Endothelial cell of umbilical vein (primary cell): ENCODE measurements around the gene KIF4A. TPM values are rescaled to one million over a fixed set of nuclear protein-coding genes. Genes with fewer than 3 reads are reported as not detected.

Experiments used
- BruUV-seq: library from RNA; stranded (reverse); fragments of 400-500 nt; replicated peaks from 2 replicates; lab custom pipeline; 2021; lab: Mats Ljungman, UMichigan
- CTCF ChIA-PET: fragments of 300-600, 350-600 bp; sonication (Branson Sonifier 250); formaldehyde crosslinking; loops from one replicate; lab custom pipeline; 2021; ENCODE audit warnings: antibody characterized with exemption, inconsistent platforms; lab: Charles Lee
- POLR2A ChIA-PET: fragments of 300-600, 350-600 bp; sonication (Branson Sonifier 250); formaldehyde crosslinking; loops from one replicate; lab custom pipeline; 2021; ENCODE audit warnings: antibody characterized with exemption, inconsistent platforms; lab: Charles Lee
- DNase-seq: peaks from one replicate; pipeline ENCODE4 v3.0.0-alpha.2; 2011; ENCODE audit warnings: low read depth, low spot score
- FAIRE-seq: peaks from 2 replicates; lab custom pipeline; 2011; peaks lifted over from hg19 to GRCh38; lab: Jason Lieb, UNC
- H2AFZ ChIP-seq: 2 replicates; pipeline ENCODE4 v1.6.0; 2012; ENCODE audit warnings: low read depth, low read length, control low read depth, inconsistent platforms
- H3K27ac ChIP-seq: 2 replicates; pipeline ENCODE4 v1.5.1; 2011; ENCODE audit warnings: low read depth, mild to moderate bottlenecking, control low read depth, low read length, moderate library complexity; ENCODE audit not compliant: insufficient read depth
- H3K27me3 ChIP-seq, 2 experiments: 2 replicates each; pipeline versions ENCODE4 v1.6.0 to v1.6.1; 2011; ENCODE audit warnings: low read length in 2 of 2, mixed read lengths in 1 of 2; ENCODE audit not compliant: control insufficient read depth in 2 of 2, insufficient read depth in 2 of 2
- H3K36me3 ChIP-seq, 2 experiments: 2 replicates in 1 of 2; 3 replicates in 1 of 2; pipeline ENCODE4 v1.5.1; 2011; ENCODE audit warnings: low read length in 2 of 2, mild to moderate bottlenecking in 1 of 2, moderate library complexity in 1 of 2; ENCODE audit not compliant: control insufficient read depth in 2 of 2, insufficient read depth in 2 of 2; ENCODE audit errors: extremely low read depth in 1 of 2
- H3K4me1 ChIP-seq: 3 replicates; pipeline ENCODE4 v1.5.1; 2011; ENCODE audit warnings: mild to moderate bottlenecking, low read length; ENCODE audit not compliant: control insufficient read depth, insufficient read depth; ENCODE audit errors: extremely low read depth
- H3K4me2 ChIP-seq: 2 replicates; pipeline ENCODE4 v1.6.1; 2011; ENCODE audit warnings: low read length, control low read depth, mixed read lengths; ENCODE audit not compliant: insufficient read depth
- H3K4me3 ChIP-seq, 3 experiments: fragments of 200-600 bp in 1 of 3; sonication (generic), shearing (Covaris generic) in 1 of 3; replicated peaks in 1 of 3; 2 replicates each; pipeline ENCODE4 v1.5.1; 2011 to 2016; ENCODE audit warnings: control low read depth in 3 of 3, low read length in 3 of 3, mild to moderate bottlenecking in 2 of 3, inconsistent platforms in 1 of 3, low read depth in 1 of 3, moderate library complexity in 1 of 3; ENCODE audit not compliant: insufficient read depth in 1 of 3
- H3K79me2 ChIP-seq: 2 replicates; pipeline ENCODE4 v1.6.0; 2012; ENCODE audit warnings: low read length, inconsistent platforms; ENCODE audit not compliant: control insufficient read depth, insufficient read depth
- H3K9ac ChIP-seq: replicated peaks from 2 replicates; pipeline ENCODE3; 2011; ENCODE audit warnings: low read length, control low read depth; ENCODE audit not compliant: insufficient read depth; ENCODE audit errors: extremely low read depth
- H3K9me1 ChIP-seq: replicated peaks from 3 replicates; pipeline ENCODE4 v1.6.0; 2011; ENCODE audit warnings: mild to moderate bottlenecking, low read length; ENCODE audit not compliant: control insufficient read depth, insufficient read depth; ENCODE audit errors: extremely low read depth
- H3K9me3 ChIP-seq: replicated peaks from 2 replicates; pipeline ENCODE4 v1.5.1; 2012; ENCODE audit warnings: low read length, inconsistent platforms; ENCODE audit not compliant: control insufficient read depth, insufficient read depth
- H4K20me1 ChIP-seq: replicated peaks from 2 replicates; pipeline ENCODE3; 2011; ENCODE audit warnings: mild to moderate bottlenecking, low read length; ENCODE audit not compliant: control insufficient read depth, insufficient read depth; ENCODE audit errors: extremely low read depth
- CTCF ChIP-seq, 2 donors: IDR thresholded peaks; 1 replicate in 1 of 2; 2 replicates in 1 of 2; pipeline ENCODE4 v1.5.1; 2011; ENCODE audit warnings: low read length in 2 of 2, mild to moderate bottlenecking in 2 of 2, moderate library complexity in 2 of 2, control low read depth in 1 of 2, inconsistent platforms in 1 of 2, low read depth in 1 of 2; ENCODE audit not compliant: insufficient read depth in 1 of 2; ENCODE audit errors: extremely low read depth in 1 of 2
- EZH2 ChIP-seq: IDR thresholded peaks from 2 replicates; pipeline ENCODE4 v1.6.1; 2012; ENCODE audit warnings: borderline replicate concordance, low read depth, mild to moderate bottlenecking, moderate library complexity, low read length, inconsistent platforms; ENCODE audit not compliant: severe bottlenecking
- FOS ChIP-seq: IDR thresholded peaks from 2 replicates; pipeline ENCODE4 v1.6.1; 2011; ENCODE audit warnings: mild to moderate bottlenecking, low read length, moderate library complexity, borderline replicate concordance; ENCODE audit not compliant: insufficient read depth
- GATA2 ChIP-seq: IDR thresholded peaks from 2 replicates; pipeline ENCODE4 v1.7.0; 2011; ENCODE audit warnings: low read depth, mild to moderate bottlenecking, moderate library complexity, mixed read lengths, low read length; ENCODE audit not compliant: insufficient read length, insufficient read depth
- JUN ChIP-seq: IDR thresholded peaks from 2 replicates; pipeline ENCODE4 v1.6.1; 2011; ENCODE audit warnings: borderline replicate concordance, low read depth; ENCODE audit not compliant: insufficient read length, insufficient read depth
- MAX ChIP-seq: IDR thresholded peaks from 2 replicates; pipeline ENCODE4 v1.6.1; 2011; ENCODE audit not compliant: insufficient read depth, insufficient read length
- MYC ChIP-seq: IDR thresholded peaks from one replicate; pipeline ENCODE4 v1.6.1; 2011; ENCODE audit warnings: mild to moderate bottlenecking, low read depth, low read length
- POLR2A ChIP-seq: IDR thresholded peaks from 2 replicates; pipeline ENCODE4 v1.6.1; 2012; ENCODE audit warnings: low read depth, mild to moderate bottlenecking, control low read depth, low read length
- POLR2AphosphoS5 ChIP-seq: IDR thresholded peaks from 2 replicates; pipeline ENCODE4 v1.6.1; 2012; ENCODE audit warnings: low read depth, mild to moderate bottlenecking, control low read depth, low read length, moderate library complexity; ENCODE audit not compliant: insufficient read depth
- dilution Hi-C: fragments of 300-500 bp; cut with MboI; formaldehyde crosslinking; loops from one replicate; pipeline ENCODE4 v1.15.0; 2019; ENCODE audit warnings: low sequenced_read_pairs; ENCODE audit not compliant: extremely low pct_ligation_motif_present
- intact Hi-C: fragments of 100-400 bp; cut with micrococcal nuclease; formaldehyde crosslinking; loops from one replicate; pipeline ENCODE4 v1.10.0; 2022
- polyA plus RNA-seq, 4 experiments: library from polyadenylated mRNA; depleted of rRNA in 3 of 4; stranded (reverse) in 3 of 4; unstranded in 1 of 4; fragments of >200 nt; gene quantifications; 2 replicates each; pipeline versions ENCODE4 v1.2.1 to v1.2.3, GENCODE V29; 2011 to 2012; ENCODE audit warnings: missing spikeins in 1 of 4
- total RNA-seq: library from RNA; stranded (reverse); gene quantifications from 2 replicates; pipeline ENCODE4 v1.2.3, GENCODE V29; 2021

KIF4A gene
- total and polyA plus RNA-seq, 2 donors (not counting 3 experiments of a cell fraction or from before 2014, with no cell fraction given), result 9.6 to 41.3 TPM

GRCh38 chrX:70456256-70456655 is 166.4 kb downstream of the KIF4A start:
- Histone ChIP-seq H3K4me3 (no peak overlapping the region), H3K9me3 (no peaks in the 10 kb centered on the region), H3K36me3 (no peaks in the 10 kb centered on the region), H4K20me1 (no peaks in the 10 kb centered on the region), H3K27ac (no peak overlapping the region), H2AFZ (no peak overlapping the region), H3K4me1 (peaks cover 6% of the 10 kb centered on the region), H3K27me3 (no peaks in the 10 kb centered on the region), H3K9me1 (no peaks in the 10 kb centered on the region), H3K9ac (no peak overlapping the region), H3K4me2 (no peak overlapping the region), H3K79me2 (no peaks in the 10 kb centered on the region)
- dilution Hi-C loops (no loop called here), intact Hi-C loops (no loop called here)
- DNase-seq (no peak), FAIRE-seq (no peak)
- TF ChIP-seq MAX, result no peak
- TF ChIP-seq JUN, result no peak
- no peak for TF ChIP-seq POLR2A
- TF ChIP-seq FOS, result no peak
- TF ChIP-seq POLR2AphosphoS5, result no peak
- no peak for TF ChIP-seq MYC
- TF ChIP-seq GATA2, result no peak
- TF ChIP-seq EZH2, result no peak
- TF ChIP-seq CTCF (IDR thresholded peaks at IDR 0.05; ENCODE audit: extremely low read depth in 1 of 2, insufficient read depth in 1 of 2, low read depth in 1 of 2, low read length in 2 of 2), result no peak
- no TSS peak for BruUV-seq
- POLR2A ChIA-PET, result no interaction called here
- CTCF ChIA-PET, result interaction anchor here (1.8 to 7.7 kb wide), 2 partner anchors 97 to 209 kb away, joined by 8 to 47 read pairs; no protein-coding TSS in a partner anchor
